ENCODE measurements around the gene SPATS2L. TPM values are rescaled to one million over a fixed set of nuclear protein-coding genes. Genes with fewer than 3 reads are reported as not detected.

Gene SPATS2L
- total and polyA plus RNA-seq, 2 experiments from 2014 or later, result 159 to 202 TPM

DNA sequence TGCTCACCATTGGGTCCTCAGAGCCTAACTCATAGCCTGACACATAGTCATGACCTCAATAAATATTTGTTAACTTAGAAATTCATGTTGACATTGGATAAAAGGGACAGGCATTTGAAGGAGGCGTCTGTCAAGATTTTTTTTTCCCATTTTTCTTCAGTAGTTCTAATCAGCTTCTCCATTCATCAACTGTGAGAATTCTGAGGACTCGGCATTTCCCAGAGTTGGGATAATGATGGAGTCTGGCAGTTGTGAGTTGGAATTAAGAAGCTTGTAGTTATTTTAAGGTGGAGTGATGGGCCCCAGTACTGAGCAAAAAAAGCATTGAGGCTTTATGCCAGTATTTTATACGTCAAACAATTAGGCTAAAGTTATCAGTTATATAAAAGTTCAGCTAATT is 4.6 kb downstream of the SPATS2L start:
- H3K27ac ChIP-seq, result peak overlapping the region; percentile 8
- no peaks in the 10 kb centered on the region for H3K36me3 ChIP-seq (replicated peaks; ENCODE audit: insufficient read depth, low read depth)
- H3K79me2 ChIP-seq, result peaks cover 91% of the 10 kb centered on the region
- peaks cover 22% of the 10 kb centered on the region for H3K4me1 ChIP-seq (ENCODE audit: insufficient read depth)
- H4K20me1 ChIP-seq (ENCODE audit: insufficient read depth, poor library complexity, severe bottlenecking), result peaks cover 71% of the 10 kb centered on the region
- H3K27me3 ChIP-seq, result no peaks in the 10 kb centered on the region
- H3K4me3 ChIP-seq, result no peak overlapping the region
- no peak overlapping the region for H2AFZ ChIP-seq
- no peaks in the 10 kb centered on the region for H3K9me2 ChIP-seq (replicated peaks; ENCODE audit: insufficient read depth)
- H3K4me2 ChIP-seq, result peak overlapping the region; percentile 81
- H3K9me3 ChIP-seq (ENCODE audit: low read depth), result no peaks in the 10 kb centered on the region
- 69% methylated on average over 3 of the region's 3 CpGs for WGBS (ENCODE audit: low lambda C conversion rate, missing lambda C conversion rate)
- no peak for TF ChIP-seq EZH2 (IDR thresholded peaks at IDR 0.05; ENCODE audit: borderline replicate concordance)
- TF ChIP-seq, protein P1, sequence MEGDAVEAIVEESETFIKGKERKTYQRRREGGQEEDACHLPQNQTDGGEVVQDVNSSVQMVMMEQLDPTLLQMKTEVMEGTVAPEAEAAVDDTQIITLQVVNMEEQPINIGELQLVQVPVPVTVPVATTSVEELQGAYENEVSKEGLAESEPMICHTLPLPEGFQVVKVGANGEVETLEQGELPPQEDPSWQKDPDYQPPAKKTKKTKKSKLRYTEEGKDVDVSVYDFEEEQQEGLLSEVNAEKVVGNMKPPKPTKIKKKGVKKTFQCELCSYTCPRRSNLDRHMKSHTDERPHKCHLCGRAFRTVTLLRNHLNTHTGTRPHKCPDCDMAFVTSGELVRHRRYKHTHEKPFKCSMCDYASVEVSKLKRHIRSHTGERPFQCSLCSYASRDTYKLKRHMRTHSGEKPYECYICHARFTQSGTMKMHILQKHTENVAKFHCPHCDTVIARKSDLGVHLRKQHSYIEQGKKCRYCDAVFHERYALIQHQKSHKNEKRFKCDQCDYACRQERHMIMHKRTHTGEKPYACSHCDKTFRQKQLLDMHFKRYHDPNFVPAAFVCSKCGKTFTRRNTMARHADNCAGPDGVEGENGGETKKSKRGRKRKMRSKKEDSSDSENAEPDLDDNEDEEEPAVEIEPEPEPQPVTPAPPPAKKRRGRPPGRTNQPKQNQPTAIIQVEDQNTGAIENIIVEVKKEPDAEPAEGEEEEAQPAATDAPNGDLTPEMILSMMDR (IDR thresholded peaks at IDR 0.05; ENCODE audit: poor library complexity), result no peak
- no peak for TF ChIP-seq EZH2phosphoT487 (IDR thresholded peaks at IDR 0.05; ENCODE audit: low read depth, severe bottlenecking, unreplicated experiment)
- DNase-seq (ENCODE audit: low spot score), result no peak

DNA sequence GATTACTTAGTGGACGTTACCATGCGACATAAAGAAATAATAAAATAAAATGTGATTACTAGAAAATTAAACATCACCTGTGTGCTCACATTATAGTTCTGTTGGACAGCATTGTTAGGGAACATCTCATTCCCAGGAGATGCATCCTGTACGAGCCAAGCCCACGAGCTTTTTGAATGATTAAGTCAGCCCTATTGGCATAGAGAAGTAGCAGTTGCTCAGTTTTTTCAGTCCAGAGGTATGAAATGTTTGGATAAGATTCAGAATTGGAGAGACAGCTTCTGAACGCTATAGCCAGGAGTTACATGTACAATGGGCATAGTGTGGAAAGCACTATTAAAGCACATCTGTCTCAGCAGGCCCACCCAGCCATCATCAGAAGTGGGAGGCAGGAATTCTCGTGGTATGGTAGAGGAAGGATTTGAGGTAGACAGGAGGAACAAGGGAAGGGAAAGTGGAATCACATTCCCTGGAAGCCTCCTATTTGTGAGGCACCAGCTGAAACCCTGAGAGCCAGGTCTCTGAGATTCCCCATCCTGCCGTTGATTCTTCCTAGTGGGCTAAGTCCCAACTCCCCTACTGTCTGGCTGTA is 8.6 kb downstream of the SPATS2L start:
- 92% methylated on average over 7 of the region's 7 CpGs for WGBS (ENCODE audit: low lambda C conversion rate, missing lambda C conversion rate)
- H3K4me3 ChIP-seq, result no peak overlapping the region
- no peak overlapping the region for H3K4me2 ChIP-seq
- H3K9me3 ChIP-seq (ENCODE audit: low read depth), result no peaks in the 10 kb centered on the region
- H3K36me3 ChIP-seq (replicated peaks; ENCODE audit: insufficient read depth, low read depth), result no peaks in the 10 kb centered on the region
- H3K79me2 ChIP-seq, result peaks cover 95% of the 10 kb centered on the region
- H3K27me3 ChIP-seq, result no peaks in the 10 kb centered on the region
- H3K4me1 ChIP-seq (ENCODE audit: insufficient read depth), result peaks cover 57% of the 10 kb centered on the region
- DNase-seq (ENCODE audit: low spot score), result no peak
- H3K9me2 ChIP-seq (replicated peaks; ENCODE audit: insufficient read depth), result no peaks in the 10 kb centered on the region
- H3K27ac ChIP-seq, result no peak overlapping the region
- H2AFZ ChIP-seq, result no peak overlapping the region
- H4K20me1 ChIP-seq (ENCODE audit: insufficient read depth, poor library complexity, severe bottlenecking), result peaks cover 79% of the 10 kb centered on the region
- TF ChIP-seq EZH2phosphoT487 (IDR thresholded peaks at IDR 0.05; ENCODE audit: low read depth, severe bottlenecking, unreplicated experiment), result no peak
- no peak for TF ChIP-seq EZH2 (IDR thresholded peaks at IDR 0.05; ENCODE audit: borderline replicate concordance)
- TF ChIP-seq, protein P1 (IDR thresholded peaks at IDR 0.05; ENCODE audit: poor library complexity), result no peak

DNA sequence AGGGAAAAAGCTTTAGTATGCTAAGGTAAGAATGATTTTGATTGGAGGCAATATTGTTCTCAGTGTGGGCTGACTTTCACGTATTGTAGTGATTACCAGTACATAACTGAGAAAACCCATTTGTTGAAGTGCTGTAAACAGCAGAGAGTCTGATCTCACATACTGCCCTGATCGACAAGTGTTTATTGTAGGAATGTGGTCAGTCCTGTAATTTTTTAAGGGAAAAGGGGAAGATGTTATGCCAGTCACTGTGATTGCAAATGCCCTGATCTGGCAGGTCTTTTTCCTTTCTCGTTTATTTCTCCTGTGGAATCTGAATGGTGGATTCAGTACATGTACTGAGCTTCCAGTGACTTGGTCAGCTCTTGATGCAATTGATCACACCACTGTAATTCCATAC is 11.5 kb downstream of the SPATS2L start:
- TF ChIP-seq EZH2 (IDR thresholded peaks at IDR 0.05; ENCODE audit: borderline replicate concordance), result no peak
- no peak for TF ChIP-seq EZH2phosphoT487 (IDR thresholded peaks at IDR 0.05; ENCODE audit: low read depth, severe bottlenecking, unreplicated experiment)
- TF ChIP-seq, protein P1 (IDR thresholded peaks at IDR 0.05; ENCODE audit: poor library complexity), result no peak
- Histone ChIP-seq H3K27me3 (no peaks in the 10 kb centered on the region), H3K4me1 (ENCODE audit: insufficient read depth) (peaks cover 49% of the 10 kb centered on the region), H3K79me2 (peaks cover 94% of the 10 kb centered on the region), H3K9me2 (replicated peaks; ENCODE audit: insufficient read depth) (no peaks in the 10 kb centered on the region), H4K20me1 (ENCODE audit: insufficient read depth, poor library complexity, severe bottlenecking) (peaks cover 63% of the 10 kb centered on the region), H3K4me2 (peak overlapping the region; percentile 30), H3K4me3 (no peak overlapping the region), H3K27ac (peak overlapping the region; percentile 74), H2AFZ (no peak overlapping the region), H3K9me3 (ENCODE audit: low read depth) (no peaks in the 10 kb centered on the region), H3K36me3 (replicated peaks; ENCODE audit: insufficient read depth, low read depth) (no peaks in the 10 kb centered on the region)
- no peak for DNase-seq (ENCODE audit: low spot score)
- WGBS (ENCODE audit: low lambda C conversion rate, missing lambda C conversion rate), result 27% methylated on average over 3 of the region's 3 CpGs
